ENCODE results near the gene PDPK1.
"Not testable (repeated sequence)": the region's sequence is repeated elsewhere in the genome, so short reads cannot be mapped to it uniquely, and the experiment has no call there.

DNA sequence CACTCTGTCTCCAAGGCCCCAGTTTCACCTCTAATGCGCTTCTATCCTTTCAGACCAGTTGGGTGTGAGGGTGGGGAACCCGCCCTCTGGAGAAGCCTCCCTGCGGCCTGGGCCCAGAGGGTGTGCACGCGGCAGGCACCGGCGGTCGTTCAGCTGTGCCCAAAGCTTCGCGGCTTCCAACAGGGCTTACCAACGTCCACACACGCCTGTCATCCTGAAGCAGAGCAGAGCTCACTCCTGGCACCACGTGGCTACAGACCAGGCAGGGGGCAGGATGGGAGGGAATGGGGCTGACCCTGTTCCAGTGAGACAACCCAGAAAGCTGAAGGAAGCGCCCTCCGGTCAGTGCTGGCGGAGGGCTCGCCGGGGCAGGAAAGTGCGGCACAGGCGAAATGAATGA, 81.1 kb downstream of the PDPK1 start:
- TF ChIP-seq, protein P1, sequence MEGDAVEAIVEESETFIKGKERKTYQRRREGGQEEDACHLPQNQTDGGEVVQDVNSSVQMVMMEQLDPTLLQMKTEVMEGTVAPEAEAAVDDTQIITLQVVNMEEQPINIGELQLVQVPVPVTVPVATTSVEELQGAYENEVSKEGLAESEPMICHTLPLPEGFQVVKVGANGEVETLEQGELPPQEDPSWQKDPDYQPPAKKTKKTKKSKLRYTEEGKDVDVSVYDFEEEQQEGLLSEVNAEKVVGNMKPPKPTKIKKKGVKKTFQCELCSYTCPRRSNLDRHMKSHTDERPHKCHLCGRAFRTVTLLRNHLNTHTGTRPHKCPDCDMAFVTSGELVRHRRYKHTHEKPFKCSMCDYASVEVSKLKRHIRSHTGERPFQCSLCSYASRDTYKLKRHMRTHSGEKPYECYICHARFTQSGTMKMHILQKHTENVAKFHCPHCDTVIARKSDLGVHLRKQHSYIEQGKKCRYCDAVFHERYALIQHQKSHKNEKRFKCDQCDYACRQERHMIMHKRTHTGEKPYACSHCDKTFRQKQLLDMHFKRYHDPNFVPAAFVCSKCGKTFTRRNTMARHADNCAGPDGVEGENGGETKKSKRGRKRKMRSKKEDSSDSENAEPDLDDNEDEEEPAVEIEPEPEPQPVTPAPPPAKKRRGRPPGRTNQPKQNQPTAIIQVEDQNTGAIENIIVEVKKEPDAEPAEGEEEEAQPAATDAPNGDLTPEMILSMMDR (conservative IDR thresholded peaks at IDR 0.05; ENCODE audit: low read depth, low read length): not testable (repeated sequence)
- not testable (repeated sequence) for TF ChIP-seq POLR2A (IDR thresholded peaks at IDR 0.05; ENCODE audit: low read depth, low read length); MAZ (IDR thresholded peaks at IDR 0.05; ENCODE audit: borderline replicate concordance, low read depth, low read length); RAD21 (IDR thresholded peaks at IDR 0.05; ENCODE audit: low read length)

Measured in IMR-90 (cell line).